Right lobe of liver (tissue), 6 donors: Measurements from ENCODE around the gene WBP2. TPM values are rescaled to one million over a fixed set of nuclear protein-coding genes. Genes with fewer than 3 reads are reported as not detected.
A peak's percentile ranks its signal among the peaks of the same experiment; 100 is the strongest.

ENCODE experiments used
- ATAC-seq, 4 donors: fragments of 200-7000 bp; cut with Tn5 transposase; one replicate each; pipeline ENCODE4 v1.9.1; 2020; ENCODE audit warnings: mild to moderate bottlenecking in 4 of 4, moderate library complexity in 4 of 4
- DNase-seq, 3 donors: peaks; one replicate each; pipeline ENCODE4 v3.0.0-alpha.2; 2020
- H3K27ac ChIP-seq, 3 donors: fragments of 200-600 bp; one replicate each; pipeline ENCODE4 v1.8.0; 2022
- H3K27me3 ChIP-seq, 2 donors: fragments of 200-600 bp; one replicate each; pipeline ENCODE4 v1.8.0; 2022
- H3K36me3 ChIP-seq, 4 donors: fragments of 200-600 bp; sonication (generic) in 1 of 4; one replicate each; pipeline versions ENCODE4 v1.5.1 to v1.8.0; 2017 to 2022; ENCODE audit warnings: control low read depth in 1 of 4
- H3K4me1 ChIP-seq, 4 donors: fragments of 200-600 bp; sonication (generic) in 1 of 4; one replicate each; pipeline versions ENCODE4 v1.5.1 to v1.8.0; 2017 to 2022; ENCODE audit warnings: control low read depth in 1 of 4
- H3K4me3 ChIP-seq, 3 donors: fragments of 200-600 bp; one replicate each; pipeline ENCODE4 v1.8.0; 2022
- H3K9me3 ChIP-seq, 4 donors: fragments of 200-600 bp; sonication (generic) in 1 of 4; one replicate each; pipeline versions ENCODE4 v1.5.1 to v1.8.0; 2017 to 2022; ENCODE audit warnings: control low read depth in 1 of 4
- POLR2A ChIP-seq: fragments of 450-650 bp; IDR thresholded peaks from one replicate; pipeline ENCODE4 v1.6.1; 2017; ENCODE audit warnings: antibody characterized with exemption, mild to moderate bottlenecking
- WGBS: methylation state at CpG from one replicate; pipeline ENCODE4 v1.1.6; 2018; ENCODE audit warnings: low coverage, low lambda C conversion rate; ENCODE audit not compliant: insufficient coverage; ENCODE audit errors: missing lambda C conversion rate; 5-methylcytosine and 5-hydroxymethylcytosine counted together
- intact Hi-C, 2 donors: fragments of 100-400 bp; cut with DNase I; formaldehyde crosslinking; loops; one replicate each; pipeline versions ENCODE4 v1.11.2 to v1.14.1; 2022
- total RNA-seq, 6 experiments: library from RNA; depleted of rRNA in 2 of 6; stranded (reverse); fragments of >200 nt in 2 of 6; fragmentation: NEBNext Ultra II Directional in 3 of 6; extraction: Animal tissue kit (Norgen Biotek cat#: 25700) in 3 of 6; gene quantifications; one replicate each; pipeline versions ENCODE4 v1.1.0 to v1.2.4, GENCODE V29; 2016 to 2023
- TF ChIP-seq, protein P1 (sequence below), 4 donors: fragments of 200-600 bp in 3 of 4; fragments of 450-650 bp in 1 of 4; IDR thresholded peaks; one replicate each; pipeline versions ENCODE4 v1.5.1 to v1.8.0; 2016 to 2022; ENCODE audit warnings: antibody characterized with exemption in 4 of 4, mild to moderate bottlenecking in 2 of 4
- donor health status: DM: no; HTN: yes; CAD: no.
- donor health status: DM: no; HTN: no; CAD: no.
- donor health status: DM: no; HTN: no; CAD: no.
- donor health status: DM: no; HTN: yes; CAD: no.
- donor health status: DM: no; HTN: yes; CAD: no.

Gene WBP2
- total RNA-seq, 6 experiments from 2014 or later = 57.5 to 99.2 (median 68.7) TPM

- Histone ChIP-seq H3K36me3 (peaks cover 0 to 16% (median 5%) of the 10 kb centered on the region in 4 donors), H3K27ac (no peak overlapping the region), H3K4me1 (peaks cover 0 to 16% (median 7%) of the 10 kb centered on the region in 4 donors), H3K4me3 (no peak overlapping the region), H3K27me3 (no peaks in the 10 kb centered on the region), H3K9me3 (no peaks in the 10 kb centered on the region)
- ATAC-seq (no peak), DNase-seq (peak in 1 of 3 donors; percentile 5)
- TF ChIP-seq, protein P1, sequence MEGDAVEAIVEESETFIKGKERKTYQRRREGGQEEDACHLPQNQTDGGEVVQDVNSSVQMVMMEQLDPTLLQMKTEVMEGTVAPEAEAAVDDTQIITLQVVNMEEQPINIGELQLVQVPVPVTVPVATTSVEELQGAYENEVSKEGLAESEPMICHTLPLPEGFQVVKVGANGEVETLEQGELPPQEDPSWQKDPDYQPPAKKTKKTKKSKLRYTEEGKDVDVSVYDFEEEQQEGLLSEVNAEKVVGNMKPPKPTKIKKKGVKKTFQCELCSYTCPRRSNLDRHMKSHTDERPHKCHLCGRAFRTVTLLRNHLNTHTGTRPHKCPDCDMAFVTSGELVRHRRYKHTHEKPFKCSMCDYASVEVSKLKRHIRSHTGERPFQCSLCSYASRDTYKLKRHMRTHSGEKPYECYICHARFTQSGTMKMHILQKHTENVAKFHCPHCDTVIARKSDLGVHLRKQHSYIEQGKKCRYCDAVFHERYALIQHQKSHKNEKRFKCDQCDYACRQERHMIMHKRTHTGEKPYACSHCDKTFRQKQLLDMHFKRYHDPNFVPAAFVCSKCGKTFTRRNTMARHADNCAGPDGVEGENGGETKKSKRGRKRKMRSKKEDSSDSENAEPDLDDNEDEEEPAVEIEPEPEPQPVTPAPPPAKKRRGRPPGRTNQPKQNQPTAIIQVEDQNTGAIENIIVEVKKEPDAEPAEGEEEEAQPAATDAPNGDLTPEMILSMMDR (IDR thresholded peaks at IDR 0.05) = no peak
- TF ChIP-seq POLR2A = no peak
- WGBS = 94% methylated on average over 2 of the region's 3 CpGs
- intact Hi-C loops = no loop called here
These were observed 47.3 kb downstream of the WBP2 start for GRCh38 chr17:75807861-75808260.

GRCh38 chr17:75806822-75807500 is 48.2 kb downstream of the WBP2 start:
- no peaks in the 10 kb centered on the region for H3K9me3 ChIP-seq

DNA sequence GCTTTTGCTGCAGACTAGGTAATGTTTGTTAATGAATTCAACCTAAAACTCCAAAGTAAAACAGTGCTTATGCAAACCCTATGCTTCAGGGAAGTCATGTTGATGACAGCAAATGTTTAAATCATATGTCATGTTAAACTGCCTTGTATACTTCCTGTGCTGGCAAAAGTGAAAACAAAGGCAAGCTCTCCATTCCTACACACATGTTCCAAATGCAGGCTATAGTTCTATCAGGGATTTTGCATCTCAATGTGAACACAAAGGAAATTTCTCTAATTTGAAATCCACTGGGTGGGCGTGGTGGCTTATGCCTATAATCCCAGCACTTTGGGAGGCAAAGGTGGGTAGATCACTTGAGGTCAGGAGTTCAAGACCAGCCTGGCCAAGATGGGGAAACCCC is 51.3 kb downstream of the WBP2 start:
- TF ChIP-seq, protein P1 (IDR thresholded peaks at IDR 0.05) = no peak
- no peak for TF ChIP-seq POLR2A
- Histone ChIP-seq H3K4me1 (peaks cover 0 to 6% (median 0%) of the 10 kb centered on the region in 4 donors), H3K27ac (no peak overlapping the region), H3K4me3 (no peak overlapping the region), H3K9me3 (no peaks in the 10 kb centered on the region), H3K36me3 (peaks cover 0 to 10% (median 1%) of the 10 kb centered on the region in 4 donors), H3K27me3 (no peaks in the 10 kb centered on the region)
- ATAC-seq = no peak
- DNase-seq = no peak
- intact Hi-C loops = no loop called here
- 88% methylated on average over 1 of the region's 1 CpG for WGBS

More at GRCh38 chr17:75806822-75807500, 48.2 kb downstream of the WBP2 start:
- Histone ChIP-seq H3K4me1 (peaks cover 0 to 16% (median 7%) of the 10 kb centered on the region in 4 donors), H3K4me3 (no peak overlapping the region), H3K27ac (no peak overlapping the region), H3K36me3 (peaks cover 0 to 7% (median under 1%) of the 10 kb centered on the region in 4 donors), H3K27me3 (no peaks in the 10 kb centered on the region)
- intact Hi-C loops = no loop called here
- no peak for TF ChIP-seq POLR2A
- TF ChIP-seq, protein P1 (IDR thresholded peaks at IDR 0.05) = no peak
- DNase-seq = peak in 1 of 3 donors; percentile 12
- no peak for ATAC-seq
- WGBS = 83% methylated on average over 2 of the region's 4 CpGs

DNA sequence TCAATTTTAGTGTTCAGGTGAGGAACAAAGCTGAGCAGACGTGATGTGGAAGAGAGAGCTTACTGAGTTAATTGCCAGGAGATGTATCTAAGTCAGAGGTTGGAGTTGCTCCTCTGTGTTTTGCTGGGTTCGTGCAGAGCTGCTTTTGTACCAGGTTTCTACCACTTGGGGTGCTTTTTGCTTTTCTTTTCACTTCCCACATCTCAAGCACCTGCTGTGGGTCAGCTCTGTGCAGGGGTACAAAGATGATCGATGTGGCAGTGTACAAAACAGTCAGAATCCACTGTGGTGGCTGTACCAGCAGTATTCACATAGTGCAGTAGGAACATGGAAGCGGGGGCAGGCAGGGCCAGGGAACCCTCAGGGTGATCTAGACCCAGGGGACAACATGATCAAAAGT is 55.7 kb downstream of the WBP2 start:
- DNase-seq (no peak), ATAC-seq (no peak)
- no peaks in the 10 kb centered on the region for H3K4me1 ChIP-seq
- H3K9me3 ChIP-seq = no peaks in the 10 kb centered on the region
- TF ChIP-seq, protein P1 (IDR thresholded peaks at IDR 0.05) = no peak
- no peak for TF ChIP-seq POLR2A
- no peaks in the 10 kb centered on the region for H3K27me3 ChIP-seq
- H3K27ac ChIP-seq = no peak overlapping the region
- WGBS = 87% methylated on average over 4 of the region's 4 CpGs
- intact Hi-C loops = no loop called here
- no peak overlapping the region for H3K4me3 ChIP-seq
- peaks cover 0 to 17% (median 3%) of the 10 kb centered on the region in 4 donors for H3K36me3 ChIP-seq
